ENCODE measurements around the gene NHSL2. TPM values are rescaled to one million over a fixed set of nuclear protein-coding genes. Genes with fewer than 3 reads are reported as not detected.

The NHSL2 gene
- total RNA-seq, 1 experiment from 2014 or later = 0.36 TPM

GRCh38 chrX:71976753-71977152 lies 66.1 kb downstream of the NHSL2 start:
- ATAC-seq (no peak), DNase-seq (ENCODE audit: low read depth, low spot score) (no peak)
- TF ChIP-seq CTCF (IDR thresholded peaks at IDR 0.05) (no peak), TCF7L2 (IDR thresholded peaks at IDR 0.05; ENCODE audit: low read depth, low read length) (no peak), REST (IDR thresholded peaks at IDR 0.05; ENCODE audit: insufficient read depth in 1 of 2, low read depth in 2 of 2, low read length in 1 of 2) (no peak), POLR2AphosphoS5 (IDR thresholded peaks at IDR 0.05; ENCODE audit: low read depth, low read length) (no peak), SIN3A (IDR thresholded peaks at IDR 0.05; ENCODE audit: borderline replicate concordance, insufficient read depth, low read depth, low read length) (no peak)
- no peaks in the 10 kb centered on the region for H3K27me3 ChIP-seq (ENCODE audit: control insufficient read depth, insufficient read depth, low read length)
- ChIA-PET CTCF (no interaction called here), POLR2A (interaction anchor here (0.5 to 0.6 kb wide), 2 partner anchors 12 to 19 kb away, joined by 6 to 11 read pairs; no protein-coding TSS in a partner anchor)
- no peaks in the 10 kb centered on the region for H3K4me1 ChIP-seq (ENCODE audit: control insufficient read depth, insufficient read depth, low read length)
- intact Hi-C loops (cut with micrococcal nuclease; ENCODE audit: unreplicated experiment) (no loop called here), in situ Hi-C loops (cut with HindIII; ENCODE audit: low pct_unique_long_range_greater_than_20kb, low sequenced_read_pairs) (no loop called here)
- no peaks in the 10 kb centered on the region for H3K9me3 ChIP-seq (ENCODE audit: control insufficient read depth, insufficient read depth, low read depth, low read length)
- BruUV-seq (replicated peaks) = no TSS peak
- no peak overlapping the region for H3K27ac ChIP-seq (ENCODE audit: low read length)
- no peak overlapping the region for H3K4me3 ChIP-seq (ENCODE audit: low read depth in 2 of 2, low read length in 2 of 2)
- no peaks in the 10 kb centered on the region for H3K36me3 ChIP-seq (ENCODE audit: control insufficient read depth, insufficient read depth, low read length)

GRCh38 chrX:71978164-71978563 lies 67.5 kb downstream of the NHSL2 start:
- POLR2A ChIA-PET = no interaction called here
- no peaks in the 10 kb centered on the region for H3K36me3 ChIP-seq (ENCODE audit: control insufficient read depth, insufficient read depth, low read length)
- no peak overlapping the region for H3K27ac ChIP-seq (ENCODE audit: low read length)
- no peak overlapping the region for H3K4me3 ChIP-seq (ENCODE audit: low read depth in 2 of 2, low read length in 2 of 2)
- H3K4me1 ChIP-seq (ENCODE audit: control insufficient read depth, insufficient read depth, low read length) = no peaks in the 10 kb centered on the region
- in situ Hi-C loops (cut with HindIII; ENCODE audit: low pct_unique_long_range_greater_than_20kb, low sequenced_read_pairs) (no loop called here), intact Hi-C loops (cut with micrococcal nuclease; ENCODE audit: unreplicated experiment) (no loop called here)
- ATAC-seq = no peak
- no peaks in the 10 kb centered on the region for H3K27me3 ChIP-seq (ENCODE audit: control insufficient read depth, insufficient read depth, low read length)
- BruUV-seq (replicated peaks) = no TSS peak
- CTCF ChIA-PET = no interaction called here
- TF ChIP-seq SIN3A (IDR thresholded peaks at IDR 0.05; ENCODE audit: borderline replicate concordance, insufficient read depth, low read depth, low read length) (no peak), TCF7L2 (IDR thresholded peaks at IDR 0.05; ENCODE audit: low read depth, low read length) (no peak), POLR2AphosphoS5 (IDR thresholded peaks at IDR 0.05; ENCODE audit: low read depth, low read length) (no peak), CTCF (IDR thresholded peaks at IDR 0.05) (no peak), REST (IDR thresholded peaks at IDR 0.05; ENCODE audit: insufficient read depth in 1 of 2, low read depth in 2 of 2, low read length in 1 of 2) (no peak)
- DNase-seq (ENCODE audit: low read depth, low spot score) = no peak
- no peaks in the 10 kb centered on the region for H3K9me3 ChIP-seq (ENCODE audit: control insufficient read depth, insufficient read depth, low read depth, low read length)

Data from Panc1 (cell line).